ENCODE measurements around the gene SYCE3.

SYCE3 gene

GRCh38 chr22:50563413-50564160 lies 868 bp upstream of the SYCE3 start:
- TF ChIP-seq EZH2phosphoT487 (IDR thresholded peaks at IDR 0.05; ENCODE audit: borderline replicate concordance) (no peak), CTCF (conservative IDR thresholded peaks at IDR 0.05; ENCODE audit: low read length) (no peak)
- H3K9ac ChIP-seq (ENCODE audit: low read depth, low read length, poor library complexity, severe bottlenecking): peak overlapping the region; percentile 28

DNA sequence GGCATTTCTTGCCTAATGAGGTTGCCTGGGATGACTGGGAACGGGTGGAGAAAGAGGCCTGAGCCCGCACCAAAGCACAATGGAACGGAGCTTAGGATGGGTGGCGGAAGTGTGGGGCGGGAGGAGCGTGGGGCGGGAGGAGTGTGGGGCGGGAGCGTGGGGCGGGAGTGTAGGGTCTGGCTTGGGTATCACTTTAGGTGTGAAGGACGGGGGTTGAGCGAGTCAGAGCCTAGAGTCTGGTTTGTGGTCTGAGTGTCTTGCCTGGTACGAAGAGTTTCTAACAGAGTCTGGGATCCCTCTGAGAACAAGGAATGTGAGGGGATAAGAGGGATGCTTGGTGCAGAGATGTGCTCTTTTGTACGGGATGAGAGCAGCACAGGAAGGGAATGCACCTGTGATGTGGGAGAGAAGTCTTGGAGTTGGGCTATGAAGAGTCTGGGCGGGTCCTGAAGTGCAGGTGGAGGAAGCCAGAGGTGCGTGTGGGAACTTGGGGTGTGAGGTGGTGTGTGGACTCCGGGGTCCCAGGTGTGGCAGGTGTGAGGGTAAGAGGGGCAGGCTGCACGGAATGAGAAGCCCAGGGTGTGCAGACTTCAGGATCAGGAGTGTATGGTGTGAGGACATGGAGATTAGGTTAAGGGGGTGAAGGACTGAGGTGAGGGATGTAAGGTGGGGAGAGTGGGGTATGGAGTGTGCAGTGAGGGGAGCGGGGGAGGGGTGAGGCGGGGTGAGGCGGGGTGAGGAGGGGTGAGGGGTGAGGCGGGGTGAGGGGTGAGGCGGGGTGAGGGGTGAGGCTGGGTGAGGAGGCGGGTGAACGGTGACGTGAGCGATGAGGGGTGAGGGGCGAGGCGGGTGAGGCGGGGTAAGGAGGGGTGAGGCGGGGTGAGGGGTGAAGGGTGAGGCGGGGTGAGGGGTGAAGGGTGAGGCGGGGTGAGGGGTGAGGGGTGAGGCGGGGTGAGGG lies 1.0 kb downstream of the SYCE3 start:
- H2AFZ ChIP-seq (ENCODE audit: low read length): no peak overlapping the region

More at GRCh38 chr22:50563413-50564160, 868 bp upstream of the SYCE3 start:
- H3F3A ChIP-seq (ENCODE audit: low read depth): no peaks in the 10 kb centered on the region
- H3K4me3 ChIP-seq (ENCODE audit: low read length, poor library complexity, severe bottlenecking): peak overlapping the region; percentile 73
- H3K36me3 ChIP-seq (ENCODE audit: insufficient read depth, low read length): no peaks in the 10 kb centered on the region
- no peaks in the 10 kb centered on the region for H3K79me2 ChIP-seq (ENCODE audit: insufficient read depth, low read length)
- H3K4me1 ChIP-seq (ENCODE audit: insufficient read depth, low read length, poor library complexity, severe bottlenecking): peaks cover 10% of the 10 kb centered on the region
- no peaks in the 10 kb centered on the region for H3K27me3 ChIP-seq (ENCODE audit: insufficient read depth, low read length, poor library complexity, severe bottlenecking)
- H3K9me3 ChIP-seq (ENCODE audit: insufficient read depth, low read depth, low read length): no peaks in the 10 kb centered on the region
- H2AFZ ChIP-seq (ENCODE audit: low read length): peak overlapping the region; percentile 77
- no peaks in the 10 kb centered on the region for H3K9me2 ChIP-seq (replicated peaks; ENCODE audit: low read depth, low read length)
- H3K4me2 ChIP-seq (ENCODE audit: low read depth, low read length, poor library complexity, severe bottlenecking): peak overlapping the region; percentile 83
- no peaks in the 10 kb centered on the region for H4K20me1 ChIP-seq (ENCODE audit: insufficient read depth, low read length, poor library complexity, severe bottlenecking)

DNA sequence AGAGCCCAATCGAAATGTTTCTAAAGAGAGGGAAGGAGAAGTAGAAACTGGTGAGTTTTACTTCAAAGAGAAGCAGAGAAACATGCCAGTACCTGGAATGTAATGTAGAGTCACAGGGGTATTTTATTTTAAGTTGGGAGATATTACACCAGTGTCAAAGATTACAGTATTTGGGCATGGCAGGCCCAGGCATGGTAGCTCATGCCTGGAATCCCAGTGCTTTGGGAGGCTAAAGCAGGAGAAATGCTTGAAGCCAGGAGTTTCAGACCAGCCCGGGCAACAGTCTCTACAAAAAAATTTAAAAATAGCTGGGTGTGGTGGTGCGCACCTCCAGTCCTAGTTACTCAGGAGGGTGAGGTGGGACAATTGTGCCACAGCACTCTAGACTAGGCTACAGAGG lies 2.7 kb downstream of the SYCE3 start:
- H3F3A ChIP-seq (ENCODE audit: low read depth): no peaks in the 10 kb centered on the region
- H3K36me3 ChIP-seq (ENCODE audit: insufficient read depth, low read length): no peaks in the 10 kb centered on the region
- H3K9me3 ChIP-seq (ENCODE audit: insufficient read depth, low read depth, low read length): no peaks in the 10 kb centered on the region
- H3K79me2 ChIP-seq (ENCODE audit: insufficient read depth, low read length): no peaks in the 10 kb centered on the region
- H3K4me1 ChIP-seq (ENCODE audit: insufficient read depth, low read length, poor library complexity, severe bottlenecking): peaks cover 10% of the 10 kb centered on the region
- no peak overlapping the region for H3K4me3 ChIP-seq (ENCODE audit: low read length, poor library complexity, severe bottlenecking)
- H3K27me3 ChIP-seq (ENCODE audit: insufficient read depth, low read length, poor library complexity, severe bottlenecking): no peaks in the 10 kb centered on the region
- no peak overlapping the region for H3K9ac ChIP-seq (ENCODE audit: low read depth, low read length, poor library complexity, severe bottlenecking)
- no peaks in the 10 kb centered on the region for H4K20me1 ChIP-seq (ENCODE audit: insufficient read depth, low read length, poor library complexity, severe bottlenecking)
- no peaks in the 10 kb centered on the region for H3K9me2 ChIP-seq (replicated peaks; ENCODE audit: low read depth, low read length)
- H3K4me2 ChIP-seq (ENCODE audit: low read depth, low read length, poor library complexity, severe bottlenecking): no peak overlapping the region
- H2AFZ ChIP-seq (ENCODE audit: low read length): no peak overlapping the region
- TF ChIP-seq CTCF (conservative IDR thresholded peaks at IDR 0.05; ENCODE audit: low read length) (no peak), EZH2phosphoT487 (IDR thresholded peaks at IDR 0.05; ENCODE audit: borderline replicate concordance) (no peak)

More for the DNA sequence above, 1.0 kb downstream of the SYCE3 start:
- Histone ChIP-seq H3K4me3 (ENCODE audit: low read length, poor library complexity, severe bottlenecking) (no peak overlapping the region), H3F3A (ENCODE audit: low read depth) (no peaks in the 10 kb centered on the region), H3K4me2 (ENCODE audit: low read depth, low read length, poor library complexity, severe bottlenecking) (no peak overlapping the region), H3K9me2 (replicated peaks; ENCODE audit: low read depth, low read length) (no peaks in the 10 kb centered on the region), H3K9me3 (ENCODE audit: insufficient read depth, low read depth, low read length) (no peaks in the 10 kb centered on the region), H3K36me3 (ENCODE audit: insufficient read depth, low read length) (no peaks in the 10 kb centered on the region), H3K4me1 (ENCODE audit: insufficient read depth, low read length, poor library complexity, severe bottlenecking) (peaks cover 10% of the 10 kb centered on the region), H4K20me1 (ENCODE audit: insufficient read depth, low read length, poor library complexity, severe bottlenecking) (no peaks in the 10 kb centered on the region), H3K27me3 (ENCODE audit: insufficient read depth, low read length, poor library complexity, severe bottlenecking) (no peaks in the 10 kb centered on the region), H3K79me2 (ENCODE audit: insufficient read depth, low read length) (no peaks in the 10 kb centered on the region), H3K9ac (ENCODE audit: low read depth, low read length, poor library complexity, severe bottlenecking) (no peak overlapping the region)
- no peak for TF ChIP-seq EZH2phosphoT487 (IDR thresholded peaks at IDR 0.05; ENCODE audit: borderline replicate concordance)
- no peak for TF ChIP-seq CTCF (conservative IDR thresholded peaks at IDR 0.05; ENCODE audit: low read length)

Data from Loucy (cell line).